WI38 (cell line): ENCODE results near the gene PCDHB4.
"Not testable (repeated sequence)": the region's sequence is repeated elsewhere in the genome, so short reads cannot be mapped to it uniquely, and the experiment has no call there.

Experiments
- H3K4me3 ChIP-seq: 2 replicates; pipeline ENCODE4 v1.5.1; 2011; ENCODE audit warnings: low read depth, mild to moderate bottlenecking, control low read depth, low read length
- CTCF ChIP-seq: IDR thresholded peaks from 2 replicates; pipeline ENCODE4 v1.5.1; 2012; ENCODE audit warnings: low read depth, mild to moderate bottlenecking, control low read depth, low read length

The PCDHB4 gene

DNA sequence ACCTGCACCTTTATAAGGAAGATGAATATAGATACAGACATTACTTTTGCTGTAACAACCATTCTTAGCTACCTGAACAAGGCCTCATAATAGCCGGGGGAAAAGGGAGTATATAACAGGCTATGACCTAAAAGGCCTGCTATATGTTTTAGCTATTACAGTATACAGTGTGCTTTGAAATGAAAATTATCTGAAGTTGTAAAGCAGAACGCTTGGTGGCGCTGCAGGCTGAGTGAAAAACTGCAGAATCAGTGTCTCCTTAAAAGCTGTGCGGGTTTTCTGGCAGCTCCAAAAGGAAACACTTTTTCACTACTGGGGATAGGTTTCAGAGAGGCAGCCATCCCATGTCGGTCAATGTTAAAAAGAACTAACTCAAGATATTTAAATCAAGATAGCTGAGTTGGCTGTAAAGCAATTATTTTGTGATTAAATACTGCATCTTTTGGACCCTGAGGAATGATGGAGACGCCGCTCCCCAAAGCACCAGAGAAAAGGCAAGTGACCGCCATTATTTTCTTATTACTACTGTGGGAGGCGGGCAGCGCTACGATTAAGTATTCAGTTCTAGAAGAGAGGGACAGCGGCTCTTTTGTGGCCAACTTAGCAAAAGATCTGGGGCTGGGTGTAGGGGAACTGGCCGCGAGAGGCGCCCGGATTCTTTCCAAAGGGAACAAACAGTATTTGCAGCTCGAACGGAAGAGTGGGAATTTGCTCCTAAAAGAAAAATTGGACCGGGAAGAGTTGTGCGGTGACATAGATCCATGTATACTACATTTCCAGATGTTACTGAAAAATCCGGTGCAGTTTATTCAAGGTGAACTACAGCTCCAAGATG is 34.1 kb downstream of the PCDHB4 start:
- no peak for TF ChIP-seq CTCF

GRCh38 chr5:141157356-141157755 is 35.7 kb downstream of the PCDHB4 start:
- not testable (repeated sequence) for H3K4me3 ChIP-seq

More for the DNA sequence above, 34.1 kb downstream of the PCDHB4 start:
- H3K4me3 ChIP-seq: no peak overlapping the region

- not testable (repeated sequence) for H3K4me3 ChIP-seq
Measured at GRCh38 chr5:141157901-141158300, 36.3 kb downstream of the PCDHB4 start.

DNA sequence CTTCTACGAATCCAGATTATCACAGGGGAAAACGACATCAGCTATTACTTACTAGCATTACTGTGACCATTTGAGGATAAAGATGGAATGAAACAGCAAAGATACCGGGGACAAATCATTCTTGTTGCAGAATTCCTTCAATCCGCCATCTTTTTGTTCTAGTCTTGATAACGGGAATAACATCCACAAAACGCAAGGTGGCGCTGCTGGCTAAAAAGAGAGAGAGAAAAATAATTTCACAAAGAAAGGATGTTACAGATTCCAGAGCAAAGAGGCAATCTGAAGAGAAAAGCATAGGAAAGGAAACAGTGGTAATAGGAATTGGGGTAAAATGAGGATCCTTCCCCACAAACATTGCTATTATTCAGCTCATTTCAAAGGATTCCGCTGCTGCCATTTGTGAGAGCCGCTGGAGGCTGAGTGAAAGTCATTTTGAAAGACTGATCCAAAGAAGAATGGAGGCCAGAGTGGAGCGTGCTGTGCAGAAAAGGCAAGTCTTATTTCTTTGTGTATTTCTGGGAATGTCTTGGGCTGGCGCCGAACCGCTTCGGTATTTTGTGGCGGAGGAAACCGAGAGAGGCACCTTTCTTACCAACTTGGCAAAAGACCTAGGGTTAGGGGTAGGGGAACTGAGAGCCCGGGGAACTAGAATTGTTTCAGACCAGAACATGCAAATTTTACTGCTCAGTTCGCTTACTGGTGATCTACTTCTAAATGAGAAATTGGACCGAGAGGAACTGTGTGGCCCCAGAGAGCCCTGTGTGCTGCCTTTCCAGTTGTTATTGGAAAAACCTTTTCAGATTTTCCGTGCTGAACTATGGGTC is 51.0 kb downstream of the PCDHB4 start, which contains the start of gene PCDHB7:
Gene PCDHB7, plus strand, starts transcription at position 264 of the 824 bp plus-strand sequence. Its CDS starts 192 bp downstream, at position 456.
- TF ChIP-seq CTCF: peak; percentile 66
- H3K4me3 ChIP-seq: peak within 1 kb of the TSS; percentile 38

DNA sequence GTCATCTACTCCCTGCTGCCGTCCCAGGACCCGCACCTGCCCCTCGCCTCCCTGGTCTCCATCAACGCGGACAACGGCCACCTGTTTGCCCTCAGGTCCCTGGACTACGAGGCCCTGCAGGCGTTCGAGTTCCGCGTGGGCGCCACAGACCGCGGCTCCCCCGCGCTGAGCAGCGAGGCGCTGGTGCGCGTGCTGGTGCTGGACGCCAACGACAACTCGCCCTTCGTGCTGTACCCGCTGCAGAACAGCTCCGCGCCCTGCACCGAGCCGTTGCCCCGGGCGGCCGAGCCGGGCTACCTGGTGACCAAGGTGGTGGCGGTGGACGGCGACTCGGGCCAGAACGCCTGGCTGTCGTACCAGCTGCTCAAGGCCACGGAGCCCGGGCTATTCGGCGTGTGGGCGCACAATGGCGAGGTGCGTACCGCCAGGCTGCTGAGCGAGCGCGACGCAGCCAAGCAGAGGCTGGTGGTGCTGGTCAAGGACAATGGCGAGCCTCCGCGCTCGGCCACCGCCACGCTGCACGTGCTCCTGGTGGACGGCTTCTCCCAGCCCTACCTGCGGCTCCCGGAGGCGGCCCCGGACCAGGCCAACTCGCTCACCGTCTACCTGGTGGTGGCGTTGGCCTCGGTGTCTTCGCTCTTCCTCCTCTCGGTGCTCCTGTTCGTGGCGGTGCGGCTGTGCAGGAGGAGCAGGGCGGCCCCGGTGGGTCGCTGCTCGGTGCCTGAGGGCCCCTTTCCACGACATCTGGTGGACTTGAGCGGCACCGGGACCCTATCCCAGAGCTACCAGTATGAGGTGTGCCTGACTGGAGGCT is 52.9 kb downstream of the PCDHB4 start:
- H3K4me3 ChIP-seq: not testable (repeated sequence)
